ENCODE measurements around the gene RANBP17.

DNA sequence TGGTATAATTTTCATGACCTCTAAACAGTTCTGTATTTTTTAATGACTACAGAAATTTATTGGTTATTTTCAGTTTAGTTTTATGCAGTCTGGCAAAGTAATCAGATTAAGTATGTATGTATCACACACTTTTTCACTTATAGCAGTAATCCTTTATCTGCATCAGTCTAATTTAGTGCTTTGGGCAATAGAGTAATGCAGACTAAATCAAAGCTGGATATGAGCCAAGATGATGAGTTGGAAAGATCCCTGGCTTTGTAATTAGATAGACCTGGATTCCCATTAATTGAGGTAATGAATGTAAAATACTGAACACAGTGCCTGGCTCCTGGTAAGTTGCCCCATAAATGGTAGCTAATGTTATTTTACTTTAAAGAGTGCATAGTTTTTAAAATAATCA lies 231.8 kb downstream of the RANBP17 start:
- TF ChIP-seq, protein P1, sequence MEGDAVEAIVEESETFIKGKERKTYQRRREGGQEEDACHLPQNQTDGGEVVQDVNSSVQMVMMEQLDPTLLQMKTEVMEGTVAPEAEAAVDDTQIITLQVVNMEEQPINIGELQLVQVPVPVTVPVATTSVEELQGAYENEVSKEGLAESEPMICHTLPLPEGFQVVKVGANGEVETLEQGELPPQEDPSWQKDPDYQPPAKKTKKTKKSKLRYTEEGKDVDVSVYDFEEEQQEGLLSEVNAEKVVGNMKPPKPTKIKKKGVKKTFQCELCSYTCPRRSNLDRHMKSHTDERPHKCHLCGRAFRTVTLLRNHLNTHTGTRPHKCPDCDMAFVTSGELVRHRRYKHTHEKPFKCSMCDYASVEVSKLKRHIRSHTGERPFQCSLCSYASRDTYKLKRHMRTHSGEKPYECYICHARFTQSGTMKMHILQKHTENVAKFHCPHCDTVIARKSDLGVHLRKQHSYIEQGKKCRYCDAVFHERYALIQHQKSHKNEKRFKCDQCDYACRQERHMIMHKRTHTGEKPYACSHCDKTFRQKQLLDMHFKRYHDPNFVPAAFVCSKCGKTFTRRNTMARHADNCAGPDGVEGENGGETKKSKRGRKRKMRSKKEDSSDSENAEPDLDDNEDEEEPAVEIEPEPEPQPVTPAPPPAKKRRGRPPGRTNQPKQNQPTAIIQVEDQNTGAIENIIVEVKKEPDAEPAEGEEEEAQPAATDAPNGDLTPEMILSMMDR (IDR thresholded peaks at IDR 0.05), result no peak
- TF ChIP-seq POLR2A (IDR thresholded peaks at IDR 0.05), result no peak
